ENCODE measurements around the gene LRRC42.

LRRC42 gene

GRCh38 chr1:53946252-53947171 is at the start of gene LRRC42:
Gene LRRC42 (plus strand): TSS chr1:53946350. CDS start chr1:53952000, 5,650 bp downstream.
- DNase-seq = peak; percentile 88 to 97 (median 94)

GRCh38 chr1:53896635-53897229 is 49.4 kb upstream of the LRRC42 start:
- peak; percentile 45 to 68 (median 47) for DNase-seq

GRCh38 chr1:53899206-53899628 is 46.9 kb upstream of the LRRC42 start:
- no peak for DNase-seq

- no peak for DNase-seq
Measured at GRCh38 chr1:53899708-53900107, 46.4 kb upstream of the LRRC42 start.

- no peak for DNase-seq
Measured at GRCh38 chr1:53902235-53903138, 43.7 kb upstream of the LRRC42 start.

GRCh38 chr1:53905509-53905908 is 40.6 kb upstream of the LRRC42 start:
- no peak for DNase-seq

- DNase-seq = peak in 2 of 3 donors; percentile 8 to 17
Measured at GRCh38 chr1:53906121-53906520, 40.0 kb upstream of the LRRC42 start.

GRCh38 chr1:53909946-53910345 is 36.2 kb upstream of the LRRC42 start:
- DNase-seq = no peak

GRCh38 chr1:53911442-53911841 is 34.7 kb upstream of the LRRC42 start:
- DNase-seq = no peak

GRCh38 chr1:53913352-53914033 is 32.7 kb upstream of the LRRC42 start:
- DNase-seq = no peak

GRCh38 chr1:53918343-53918742 is 27.8 kb upstream of the LRRC42 start:
- DNase-seq = no peak

- no peak for DNase-seq
Measured at GRCh38 chr1:53919675-53920066, 26.5 kb upstream of the LRRC42 start.

GRCh38 chr1:53927376-53927881 is 18.7 kb upstream of the LRRC42 start:
- no peak for DNase-seq

- DNase-seq = no peak
Measured at GRCh38 chr1:53929246-53929960, 16.7 kb upstream of the LRRC42 start.

GRCh38 chr1:53930932-53931331 is 15.2 kb upstream of the LRRC42 start:
- no peak for DNase-seq

GRCh38 chr1:53931523-53931922 is 14.6 kb upstream of the LRRC42 start:
- no peak for DNase-seq

GRCh38 chr1:53934170-53934765 is 11.9 kb upstream of the LRRC42 start:
- DNase-seq = no peak

- no peak for DNase-seq
Measured at GRCh38 chr1:53936430-53936829, 9.7 kb upstream of the LRRC42 start.

GRCh38 chr1:53938136-53938830 is 7.9 kb upstream of the LRRC42 start:
- DNase-seq = no peak
